Fibroblast of lung (primary cell): Measurements from ENCODE around the gene GLIS1. TPM values are rescaled to one million over a fixed set of nuclear protein-coding genes. Genes with fewer than 3 reads are reported as not detected.

Source experiments
- DNase-seq, 2 donors: peaks; one replicate each; pipeline versions ENCODE4 v3.0.0 to v3.0.0-alpha.2; 2010; ENCODE audit warnings: low read depth in 2 of 2
- H2AFZ ChIP-seq: 2 replicates; pipeline ENCODE4 v1.5.1; 2012; ENCODE audit warnings: low read length, control low read depth, inconsistent platforms
- H3K27ac ChIP-seq: 2 replicates; pipeline ENCODE4 v1.5.1; 2011; ENCODE audit warnings: low read length, control low read depth; ENCODE audit not compliant: insufficient read depth
- H3K27me3 ChIP-seq: 2 replicates; pipeline ENCODE4 v1.5.1; 2011; ENCODE audit warnings: mild to moderate bottlenecking, low read length; ENCODE audit not compliant: control insufficient read depth, insufficient read depth
- H3K36me3 ChIP-seq: 2 replicates; pipeline ENCODE4 v1.5.1; 2011; ENCODE audit warnings: low read length; ENCODE audit not compliant: control insufficient read depth, insufficient read depth
- H3K4me1 ChIP-seq: 2 replicates; pipeline ENCODE4 v1.5.1; 2011; ENCODE audit warnings: low read length; ENCODE audit not compliant: control insufficient read depth, insufficient read depth; ENCODE audit errors: extremely low read depth
- H3K4me2 ChIP-seq: 2 replicates; pipeline ENCODE4 v1.5.1; 2011; ENCODE audit warnings: low read length, control low read depth; ENCODE audit not compliant: insufficient read depth; ENCODE audit errors: extremely low read depth
- H3K4me3 ChIP-seq, 4 experiments: fragments of 200-600 bp in 1 of 4; sonication (generic) in 1 of 4; replicated peaks in 1 of 4; 2 replicates each; pipeline ENCODE4 v1.5.1; 2011 to 2016; ENCODE audit warnings: low read length in 4 of 4, low read depth in 3 of 4, mild to moderate bottlenecking in 3 of 4, control low read depth in 2 of 4, inconsistent platforms in 1 of 4, mixed read lengths in 1 of 4; ENCODE audit not compliant: insufficient read depth in 1 of 4; ENCODE audit errors: control extremely low read depth in 1 of 4
- H3K79me2 ChIP-seq: 2 replicates; pipeline ENCODE4 v1.5.1; 2012; ENCODE audit warnings: mild to moderate bottlenecking, low read length, inconsistent platforms; ENCODE audit not compliant: control insufficient read depth, insufficient read depth
- H3K9ac ChIP-seq: 2 replicates; pipeline ENCODE4 v1.5.1; 2011; ENCODE audit warnings: mild to moderate bottlenecking, low read length, control low read depth; ENCODE audit not compliant: insufficient read depth
- H3K9me3 ChIP-seq: 2 replicates; pipeline ENCODE4 v1.5.1; 2012; ENCODE audit warnings: low read depth, low read length; ENCODE audit not compliant: control insufficient read depth, insufficient read depth
- H4K20me1 ChIP-seq: 2 replicates; pipeline ENCODE4 v1.5.1; 2011; ENCODE audit warnings: low read length; ENCODE audit not compliant: control insufficient read depth, insufficient read depth; ENCODE audit errors: extremely low read depth
- EZH2 ChIP-seq: IDR thresholded peaks from 2 replicates; pipeline ENCODE4 v1.5.1; 2012; ENCODE audit warnings: low read length, control low read depth, mild to moderate bottlenecking; ENCODE audit errors: missing control alignments
- polyA plus RNA-seq, 2 donors: library from polyadenylated mRNA; depleted of rRNA in 1 of 2; stranded (reverse) in 1 of 2; unstranded in 1 of 2; fragments of >200 nt; gene quantifications; 2 replicates each; pipeline ENCODE4 v1.2.1, GENCODE V29; 2011 to 2012; ENCODE audit warnings: missing spikeins in 1 of 2
- total RNA-seq: library from RNA; depleted of rRNA; stranded (reverse); fragments of >200 nt; gene quantifications from 2 replicates; pipeline ENCODE4 v1.2.1, GENCODE V29; 2014
- TF ChIP-seq, protein P1 (sequence below), 2 donors: IDR thresholded peaks in 1 of 2; conservative IDR thresholded peaks in 1 of 2; 1 replicate in 1 of 2; 2 replicates in 1 of 2; pipeline ENCODE4 v1.5.1; 2011 to 2012; ENCODE audit warnings: low read length in 2 of 2, control low read depth in 1 of 2, inconsistent platforms in 1 of 2, low read depth in 1 of 2, mild to moderate bottlenecking in 1 of 2

Gene GLIS1
- total and polyA plus RNA-seq, 2 donors (not counting 1 experiment from before 2014, with no cell fraction given): under 0.01 to 0.05 TPM

DNA sequence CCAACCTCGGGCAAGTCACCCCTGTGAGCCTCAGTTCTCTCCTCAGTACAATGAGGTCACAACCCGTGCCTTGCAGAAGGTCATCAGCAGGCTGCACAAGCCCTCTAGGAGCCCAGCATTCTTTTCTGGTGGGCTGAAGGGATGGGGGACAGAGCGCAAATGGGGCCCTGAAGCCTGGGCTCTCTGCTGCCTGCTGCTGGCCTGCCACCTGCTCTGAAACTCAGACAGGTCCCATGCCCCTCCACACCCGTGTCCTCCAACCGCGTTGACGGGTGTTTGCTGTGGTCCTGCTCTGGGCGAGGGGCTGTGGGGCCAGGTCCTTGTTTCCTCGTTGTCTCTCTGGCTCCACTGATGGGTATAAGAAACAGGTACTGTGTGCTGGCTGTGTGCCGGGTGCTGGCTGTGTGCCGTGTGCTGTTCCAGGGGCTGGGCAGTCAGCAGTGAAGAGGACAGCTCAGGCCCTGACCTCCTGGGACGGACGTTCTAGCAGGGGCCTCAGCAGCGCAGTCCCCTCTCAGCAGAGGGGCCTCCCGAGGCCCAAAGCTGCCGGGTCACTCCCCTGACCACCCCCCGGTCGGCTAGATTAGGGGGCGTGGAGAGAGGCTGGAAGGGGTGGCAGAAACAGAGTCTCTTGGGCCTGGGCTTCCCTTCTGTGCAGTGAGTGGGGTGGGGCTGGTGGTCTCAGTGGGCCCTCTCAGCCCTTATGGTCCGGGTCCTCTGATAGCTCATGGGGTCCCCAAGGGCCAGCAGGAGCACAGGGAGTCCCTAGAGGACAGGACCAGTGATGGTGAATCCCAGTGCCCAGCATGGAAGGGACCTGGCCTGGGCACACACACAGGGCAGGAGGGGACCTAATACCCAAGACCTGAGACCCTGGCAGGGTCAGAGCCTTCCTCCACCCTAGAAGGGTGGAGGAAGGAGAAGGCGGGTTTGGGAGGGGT, 237.6 kb downstream of the GLIS1 start:
- H3K79me2 ChIP-seq: no peaks in the 10 kb centered on the region
- no peaks in the 10 kb centered on the region for H3K9me3 ChIP-seq
- no peaks in the 10 kb centered on the region for H3K4me1 ChIP-seq
- H3K27ac ChIP-seq: no peak overlapping the region
- no peak overlapping the region for H2AFZ ChIP-seq
- H3K9ac ChIP-seq: no peak overlapping the region
- H3K36me3 ChIP-seq: no peaks in the 10 kb centered on the region
- H3K4me2 ChIP-seq: no peak overlapping the region
- no peak for TF ChIP-seq EZH2
- TF ChIP-seq, protein P1, sequence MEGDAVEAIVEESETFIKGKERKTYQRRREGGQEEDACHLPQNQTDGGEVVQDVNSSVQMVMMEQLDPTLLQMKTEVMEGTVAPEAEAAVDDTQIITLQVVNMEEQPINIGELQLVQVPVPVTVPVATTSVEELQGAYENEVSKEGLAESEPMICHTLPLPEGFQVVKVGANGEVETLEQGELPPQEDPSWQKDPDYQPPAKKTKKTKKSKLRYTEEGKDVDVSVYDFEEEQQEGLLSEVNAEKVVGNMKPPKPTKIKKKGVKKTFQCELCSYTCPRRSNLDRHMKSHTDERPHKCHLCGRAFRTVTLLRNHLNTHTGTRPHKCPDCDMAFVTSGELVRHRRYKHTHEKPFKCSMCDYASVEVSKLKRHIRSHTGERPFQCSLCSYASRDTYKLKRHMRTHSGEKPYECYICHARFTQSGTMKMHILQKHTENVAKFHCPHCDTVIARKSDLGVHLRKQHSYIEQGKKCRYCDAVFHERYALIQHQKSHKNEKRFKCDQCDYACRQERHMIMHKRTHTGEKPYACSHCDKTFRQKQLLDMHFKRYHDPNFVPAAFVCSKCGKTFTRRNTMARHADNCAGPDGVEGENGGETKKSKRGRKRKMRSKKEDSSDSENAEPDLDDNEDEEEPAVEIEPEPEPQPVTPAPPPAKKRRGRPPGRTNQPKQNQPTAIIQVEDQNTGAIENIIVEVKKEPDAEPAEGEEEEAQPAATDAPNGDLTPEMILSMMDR (conservative IDR thresholded peaks at IDR 0.05 in 1 of 2, IDR thresholded peaks at IDR 0.05 in 1 of 2; ENCODE audit: low read depth in 1 of 2, low read length in 2 of 2): no peak
- DNase-seq: no peak
- no peaks in the 10 kb centered on the region for H4K20me1 ChIP-seq
- no peak overlapping the region for H3K4me3 ChIP-seq
- H3K27me3 ChIP-seq: no peaks in the 10 kb centered on the region

DNA sequence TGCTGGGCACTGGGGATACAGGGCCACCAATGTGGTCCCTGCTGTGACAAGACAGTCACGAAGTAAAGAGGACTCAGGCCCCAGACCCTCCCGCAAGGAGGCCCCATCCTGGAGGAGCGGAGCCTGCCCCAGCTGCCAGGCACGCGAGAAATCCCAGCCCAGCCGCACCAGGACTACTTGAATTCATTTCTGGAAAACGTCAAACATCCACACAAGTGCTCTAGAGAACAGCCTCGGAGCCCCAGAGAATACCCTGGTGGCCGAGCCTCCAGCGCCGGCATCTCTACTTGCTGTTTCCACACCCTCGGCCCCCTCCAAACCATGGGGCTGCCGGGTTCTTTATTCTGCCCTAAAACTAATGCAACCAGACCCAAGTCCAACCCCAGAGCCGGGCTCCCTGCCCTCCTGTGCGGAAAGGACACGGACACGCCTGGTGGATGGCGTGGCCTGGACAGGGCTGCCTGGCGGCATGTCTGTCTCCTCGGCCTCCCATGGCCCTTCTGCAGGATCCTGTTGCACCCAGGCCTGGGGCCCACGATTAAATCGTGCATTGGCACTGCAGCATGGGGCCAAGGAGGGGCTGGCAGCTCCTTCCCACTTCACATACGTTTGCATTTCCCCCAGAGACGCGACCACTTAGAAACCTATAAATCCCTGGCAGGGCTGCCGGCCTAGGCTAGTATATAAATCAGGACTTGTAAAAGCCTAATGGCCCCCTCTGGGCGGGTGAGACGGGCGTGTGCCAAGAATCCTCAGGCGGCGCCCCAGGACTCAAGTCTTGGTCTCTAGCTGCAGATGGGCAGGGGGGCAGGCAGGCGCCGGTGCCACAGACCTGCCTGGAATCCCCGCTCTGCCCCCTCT, 238.5 kb downstream of the GLIS1 start:
- H3K27me3 ChIP-seq: peaks cover 3% of the 10 kb centered on the region
- DNase-seq: no peak
- H3K27ac ChIP-seq: no peak overlapping the region
- H3K4me3 ChIP-seq: no peak overlapping the region
- H3K79me2 ChIP-seq: no peaks in the 10 kb centered on the region
- H4K20me1 ChIP-seq: no peaks in the 10 kb centered on the region
- H3K36me3 ChIP-seq: no peaks in the 10 kb centered on the region
- no peaks in the 10 kb centered on the region for H3K9me3 ChIP-seq
- no peak overlapping the region for H3K9ac ChIP-seq
- H3K4me1 ChIP-seq: no peaks in the 10 kb centered on the region
- TF ChIP-seq EZH2: no peak
- TF ChIP-seq, protein P1 (conservative IDR thresholded peaks at IDR 0.05 in 1 of 2, IDR thresholded peaks at IDR 0.05 in 1 of 2; ENCODE audit: low read depth in 1 of 2, low read length in 2 of 2): no peak
- no peak overlapping the region for H2AFZ ChIP-seq
- no peak overlapping the region for H3K4me2 ChIP-seq
